T-helper 1 cell treated with Interleukin-12 subunit alpha and Interleukin-12 subunit beta and Interleukin-4 antibody, amounts not matched to agents 30 ng/mL and 1 ng/mL, for 36 hours (primary cell): ENCODE measurements around the gene NOL12. TPM values are rescaled to one million over a fixed set of nuclear protein-coding genes. Genes with fewer than 3 reads are reported as not detected.

Experiments used
- intact Hi-C: fragments of 100-400 bp; cut with micrococcal nuclease; formaldehyde crosslinking; loops from one replicate; pipeline ENCODE4 v1.15.1; 2024
- total RNA-seq: library from RNA; stranded (reverse); gene quantifications from 2 replicates; pipeline ENCODE4 v1.2.3, GENCODE V29; 2022

NOL12 gene
- 53.4 and 55.6 TPM in 2 replicates for total RNA-seq

DNA sequence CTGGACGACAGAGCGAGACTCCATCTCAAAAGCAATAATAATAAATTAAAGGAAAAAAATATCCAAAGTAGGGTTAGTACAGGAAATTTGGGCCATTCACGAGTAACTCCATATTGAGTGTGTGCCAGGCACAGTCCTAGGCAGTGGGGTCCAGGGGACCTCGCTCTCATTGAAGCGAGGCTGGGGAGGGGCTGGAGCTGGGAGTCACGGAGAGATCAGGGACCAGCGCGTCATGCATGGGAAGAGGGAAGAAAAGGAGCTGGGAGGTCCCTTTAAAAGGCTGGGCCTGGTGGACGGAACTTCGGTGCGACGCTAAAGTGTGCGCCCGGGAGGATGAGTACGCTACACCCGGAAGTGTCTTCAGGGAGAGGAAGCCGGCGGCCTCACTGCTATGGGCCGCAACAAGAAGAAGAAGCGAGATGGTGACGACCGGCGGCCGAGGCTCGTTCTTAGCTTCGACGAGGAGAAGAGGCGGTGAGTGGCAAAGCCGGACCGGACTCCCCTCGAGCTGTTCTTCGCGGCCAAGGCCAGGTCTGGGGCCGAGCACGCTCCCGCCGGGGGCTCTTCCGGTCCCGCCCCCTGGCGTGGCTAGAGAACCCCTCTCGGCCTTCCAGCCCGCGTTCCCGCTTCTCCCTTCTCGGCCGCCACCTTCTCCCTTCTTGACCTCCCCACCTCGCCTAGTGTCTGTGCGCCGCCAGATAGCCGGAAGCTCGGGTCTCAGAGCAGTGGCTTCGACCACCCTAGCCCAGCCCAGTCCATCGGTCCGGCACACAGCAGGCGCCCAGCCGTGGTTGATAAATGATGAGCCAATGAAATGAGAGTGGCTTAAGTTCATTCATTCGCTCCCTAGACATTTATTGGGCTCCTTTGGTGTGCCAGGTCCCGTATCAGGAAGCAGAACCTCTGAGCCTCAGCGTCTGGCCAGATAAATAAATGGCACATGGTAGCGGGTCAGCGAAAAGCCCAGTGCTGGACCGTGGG is at the start of gene NOL12:
NOL12 (plus strand) TSS at position 342 of the 981 bp plus-strand sequence; CDS start at position 392, 50 bp downstream.
- intact Hi-C loops = loop anchor here (1.0 to 10.0 kb wide), 9 partner anchors 9 to 586 kb away; partner anchors contain the start of genes ANKRD54, GCAT, GGA1 and MFNG

GRCh38 chr22:37636949-37637273 is 49.2 kb upstream of the NOL12 start:
- intact Hi-C loops = no loop called here

- intact Hi-C loops = loop anchor here (1.0 to 2.0 kb wide), 5 partner anchors 11 to 39 kb away; partner anchors contain the start of genes GGA1 and PDXP
Observed at GRCh38 chr22:37638391-37639069, 47.6 kb upstream of the NOL12 start.

DNA sequence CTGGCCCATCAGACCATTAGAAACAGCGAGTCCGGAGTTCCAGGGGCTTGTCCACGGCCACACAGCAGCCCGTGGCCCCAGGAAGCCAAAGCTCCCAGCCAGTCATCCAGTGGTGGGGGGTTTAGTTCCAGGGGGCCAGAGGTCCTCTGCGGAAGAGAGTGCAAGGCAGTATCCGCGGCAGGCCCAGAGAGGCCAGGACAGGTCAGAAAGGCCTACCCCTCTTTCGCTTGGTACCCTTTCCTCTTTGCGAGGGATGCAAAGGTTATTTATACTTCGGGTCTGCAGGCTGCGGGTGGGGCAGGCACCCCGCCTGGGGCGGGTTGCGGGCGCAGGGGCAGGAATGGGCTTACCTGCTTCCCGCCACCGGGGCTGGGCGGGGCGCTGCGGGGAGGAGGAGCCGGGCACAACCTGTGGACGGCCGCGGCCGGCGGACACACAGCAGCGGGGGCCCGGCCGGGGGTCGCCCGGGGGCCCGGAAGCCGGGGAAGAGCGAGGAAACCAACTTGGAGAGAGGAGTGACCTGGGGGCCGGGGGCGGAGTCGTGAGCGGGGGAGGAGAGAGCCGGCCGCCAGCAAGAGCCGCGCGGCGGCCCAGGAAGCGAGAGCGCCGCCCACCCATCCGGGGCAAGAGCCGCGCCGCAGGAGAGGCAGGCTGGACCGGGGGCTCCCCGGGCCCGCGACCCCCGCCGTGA is 46.9 kb upstream of the NOL12 start, which contains the start of gene SH3BP1:
SH3BP1 (plus strand) TSS at position 600 of the 691 bp plus-strand sequence. CDS start 119 bp downstream, outside the sequence.
- intact Hi-C loops = loop anchor here (1.0 to 2.0 kb wide), 2 partner anchors 16 to 38 kb away; no protein-coding TSS in a partner anchor

GRCh38 chr22:37639771-37640590 is 46.2 kb upstream of the NOL12 start:
- intact Hi-C loops = loop anchor here (1.0 to 2.0 kb wide), 2 partner anchors 17 to 37 kb away; no protein-coding TSS in a partner anchor

DNA sequence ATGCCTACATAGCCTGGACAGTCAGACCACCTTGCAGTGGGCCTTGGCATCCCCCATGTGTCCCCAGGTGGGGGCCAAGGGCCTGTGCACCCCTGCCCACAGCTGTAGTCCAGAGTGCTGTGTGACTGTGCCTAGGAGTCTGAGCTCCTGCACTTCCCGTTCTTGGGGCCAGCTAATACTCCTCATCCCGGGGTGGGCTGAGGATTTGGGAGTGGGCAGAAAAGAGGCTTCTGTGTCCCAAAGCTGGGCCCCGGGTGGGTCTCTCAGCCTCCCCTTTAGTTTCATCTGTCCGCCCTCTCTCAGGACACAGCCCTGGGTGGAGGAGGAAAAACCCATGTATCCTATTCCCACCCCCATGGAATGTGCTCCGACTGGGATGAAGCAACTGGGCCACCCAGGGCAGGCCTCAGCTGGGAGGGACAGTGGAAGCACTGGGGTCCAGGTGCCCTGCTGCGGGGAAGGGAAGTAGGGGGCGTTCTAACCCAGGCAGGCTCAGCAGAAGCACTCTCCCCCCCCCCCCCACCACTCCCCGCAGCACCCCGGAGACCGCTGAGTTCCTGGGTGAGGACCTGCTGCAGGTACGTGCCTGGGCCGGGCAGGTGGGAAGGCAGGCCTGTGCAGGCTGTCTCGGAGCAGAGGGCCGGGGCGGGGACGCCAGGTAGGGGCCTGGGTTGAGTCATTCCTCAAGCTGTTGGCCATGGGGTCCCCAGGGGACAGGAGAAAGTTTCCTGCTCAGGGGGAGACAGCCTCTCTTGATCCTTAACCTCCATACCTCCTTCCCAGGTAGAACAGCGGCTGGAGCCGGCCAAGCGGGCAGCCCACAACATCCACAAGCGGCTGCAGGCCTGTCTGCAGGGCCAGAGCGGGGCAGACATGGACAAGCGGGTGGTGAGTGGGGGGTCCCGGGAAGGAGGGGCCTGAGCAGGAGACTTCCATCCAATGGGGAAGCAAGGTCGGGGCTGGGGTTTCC is 45.3 kb upstream of the NOL12 start:
- intact Hi-C loops = no loop called here

- intact Hi-C loops = no loop called here
Observed at GRCh38 chr22:37641561-37641949, 44.6 kb upstream of the NOL12 start.

DNA sequence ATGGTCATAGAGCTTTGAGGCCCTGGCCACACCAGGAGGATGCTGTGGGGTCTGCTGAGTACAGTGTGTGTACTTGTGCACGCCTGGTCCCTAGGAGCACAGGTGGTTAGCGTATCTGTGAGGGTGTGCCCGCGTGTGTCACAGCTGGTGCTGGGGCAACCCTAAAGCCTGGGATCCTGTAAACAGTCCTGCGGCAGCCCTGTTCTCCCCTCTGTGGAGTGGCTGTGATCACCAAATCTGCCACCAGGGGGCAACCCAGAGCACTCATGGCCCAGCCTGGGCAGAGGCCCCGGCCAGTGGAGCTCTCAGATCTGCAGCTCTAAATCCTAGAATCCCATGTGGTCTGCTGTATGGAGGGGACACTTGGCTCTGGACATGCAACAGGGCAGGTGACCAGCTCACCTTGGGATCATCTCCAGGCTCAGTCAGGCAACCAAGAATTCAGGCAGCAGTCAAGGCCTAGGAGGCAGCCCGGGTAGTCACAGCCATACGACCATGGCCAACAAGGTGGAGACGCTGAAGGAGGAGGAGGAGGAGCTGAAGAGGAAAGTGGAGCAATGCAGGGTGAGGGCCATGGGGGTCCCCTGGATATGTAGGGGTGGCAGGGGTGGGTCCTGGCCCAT is 42.8 kb upstream of the NOL12 start:
- intact Hi-C loops = loop anchor here (1.0 kb wide), 5 partner anchors 15 to 43 kb away; partner anchors contain the start of genes NOL12 and PDXP

DNA sequence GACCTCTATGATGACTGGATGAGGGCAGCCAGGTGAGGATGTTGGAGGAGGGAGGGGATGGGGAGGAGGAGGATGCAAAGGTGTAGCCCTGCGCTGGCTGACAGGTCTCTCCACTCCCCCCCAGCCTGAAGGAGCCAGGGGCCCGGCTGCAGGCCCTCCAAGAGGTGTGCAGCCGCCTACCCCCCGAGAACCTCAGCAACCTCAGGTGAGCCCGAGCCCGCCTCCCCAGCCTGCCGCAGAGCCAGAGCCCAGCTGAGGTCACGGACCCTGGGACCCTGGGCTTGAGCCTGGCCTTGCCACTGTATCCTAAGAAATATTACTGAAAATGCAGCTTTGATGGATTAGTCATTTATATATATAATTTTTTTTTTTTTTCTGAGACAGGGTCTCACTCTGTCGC is 38.8 kb upstream of the NOL12 start:
- intact Hi-C loops = no loop called here

DNA sequence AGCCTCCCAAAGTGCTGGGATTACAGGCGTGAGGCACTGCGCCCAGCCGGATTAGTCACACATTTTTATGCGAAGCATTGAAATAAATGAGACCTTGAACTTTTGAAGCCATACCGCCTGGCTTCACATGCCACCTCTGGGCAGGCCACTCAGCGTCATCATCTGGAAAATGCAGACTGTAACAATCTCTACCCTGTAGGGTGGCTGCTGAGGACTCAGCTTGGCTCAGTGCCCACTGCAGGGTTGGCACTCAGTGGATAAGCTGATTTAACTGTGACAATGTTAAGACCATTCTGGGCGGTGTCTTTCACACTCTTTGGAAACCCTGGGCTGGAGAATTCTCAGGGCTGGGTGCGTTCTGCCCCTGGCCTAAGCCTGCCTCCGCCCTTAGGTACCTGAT is 38.2 kb upstream of the NOL12 start:
- intact Hi-C loops = no loop called here

GRCh38 chr22:37650463-37651136 is 35.5 kb upstream of the NOL12 start:
- intact Hi-C loops = loop anchor here (10.0 kb wide), 1 partner anchor 854 kb away; the partner anchor contains the start of gene DDX17

- intact Hi-C loops = loop anchor here (10.0 kb wide), 1 partner anchor 850 kb away; the partner anchor contains the start of gene DDX17
Observed at GRCh38 chr22:37654563-37655251, 31.4 kb upstream of the NOL12 start.

DNA sequence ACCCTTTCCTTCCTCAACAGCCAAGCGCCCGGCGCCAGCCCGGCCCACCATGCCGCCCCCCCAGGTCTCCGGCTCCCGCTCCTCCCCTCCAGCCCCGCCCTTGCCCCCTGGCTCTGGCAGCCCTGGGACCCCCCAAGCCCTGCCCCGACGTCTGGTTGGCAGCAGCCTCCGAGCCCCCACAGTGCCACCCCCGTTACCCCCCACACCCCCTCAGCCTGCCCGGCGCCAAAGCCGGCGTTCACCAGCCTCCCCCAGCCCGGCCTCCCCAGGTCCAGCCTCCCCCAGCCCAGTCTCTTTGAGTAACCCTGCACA is 30.9 kb upstream of the NOL12 start:
- intact Hi-C loops = loop anchor here (10.0 kb wide), 1 partner anchor 850 kb away; the partner anchor contains the start of gene DDX17

- intact Hi-C loops = loop anchor here (10.0 kb wide), 1 partner anchor 848 kb away; the partner anchor contains the start of gene DDX17
Observed at GRCh38 chr22:37656583-37656982, 29.6 kb upstream of the NOL12 start.

DNA sequence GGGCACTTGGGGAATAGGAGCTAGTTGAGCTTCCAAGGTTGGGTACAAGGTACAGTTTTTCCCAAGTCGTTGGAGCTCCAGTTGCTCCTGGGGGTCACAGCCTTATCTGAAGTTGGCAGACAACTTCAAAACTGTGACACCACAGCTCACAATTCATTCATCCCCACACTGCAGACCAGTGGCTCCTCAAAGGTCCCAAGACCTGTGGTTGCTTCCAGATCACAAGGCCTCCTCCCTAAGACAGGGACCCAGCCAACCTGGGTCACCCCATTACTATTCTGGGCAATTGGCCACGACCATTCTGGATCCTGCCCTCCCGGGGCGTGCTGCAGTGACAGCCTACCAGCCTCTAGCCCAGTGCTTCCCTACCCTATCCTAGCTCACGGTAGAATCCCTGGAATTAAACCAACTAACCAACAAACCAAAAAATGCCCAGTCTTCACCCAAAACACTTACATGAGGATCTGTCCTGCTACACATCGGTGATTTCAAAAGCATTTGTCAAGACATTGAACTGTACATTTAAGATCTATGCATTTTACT is 28.5 kb upstream of the NOL12 start:
- intact Hi-C loops = loop anchor here (1.0 to 10.0 kb wide), 7 partner anchors 14 to 847 kb away; partner anchors contain the start of genes DDX17 and GGA1

DNA sequence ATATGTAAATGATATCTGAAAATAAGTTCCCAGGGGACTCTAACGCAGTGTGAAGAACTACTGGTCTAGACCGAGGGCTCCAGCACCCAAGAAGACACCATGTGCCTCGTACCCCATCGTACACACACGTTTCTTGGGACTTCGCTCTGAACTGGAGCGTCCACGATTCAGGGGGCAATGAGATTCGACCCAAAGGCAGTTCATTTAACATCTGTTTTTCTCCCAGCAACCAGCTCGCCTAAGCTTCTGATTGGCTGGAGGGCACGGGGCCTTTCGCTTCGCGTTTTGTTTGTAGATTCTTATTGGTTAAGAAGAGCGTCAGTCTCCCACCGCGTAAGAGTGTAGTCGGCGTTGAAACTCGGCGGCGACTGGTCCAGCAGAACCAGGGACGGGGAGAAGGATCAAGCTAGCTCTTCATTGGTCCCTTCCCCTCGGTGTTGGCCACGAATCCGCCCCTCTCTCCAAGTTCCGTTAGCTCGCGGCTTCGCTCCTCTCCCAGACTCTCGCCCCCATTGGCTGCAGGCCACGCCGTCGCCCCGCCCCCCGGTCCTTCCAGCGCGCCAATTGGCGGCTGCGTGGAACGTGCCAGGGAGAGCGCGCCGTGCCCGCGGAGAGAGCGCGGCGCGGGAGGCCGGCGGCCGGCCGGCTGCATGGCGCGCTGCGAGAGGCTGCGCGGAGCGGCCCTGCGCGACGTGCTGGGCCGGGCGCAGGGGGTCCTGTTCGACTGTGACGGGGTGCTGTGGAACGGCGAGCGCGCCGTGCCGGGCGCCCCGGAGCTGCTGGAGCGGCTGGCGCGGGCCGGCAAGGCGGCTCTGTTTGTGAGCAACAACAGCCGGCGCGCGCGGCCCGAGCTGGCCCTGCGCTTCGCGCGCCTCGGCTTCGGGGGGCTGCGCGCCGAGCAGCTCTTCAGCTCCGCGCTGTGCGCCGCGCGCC is 27.7 kb upstream of the NOL12 start, which contains the start of gene PDXP:
PDXP (plus strand) TSS at position 591 of the 933 bp plus-strand sequence; CDS start at position 651, 60 bp downstream.
- intact Hi-C loops = loop anchor here (1.0 to 10.0 kb wide), 7 partner anchors 15 to 846 kb away; partner anchors contain the start of genes DDX17 and GGA1
